ENCODE results near the gene PDSS2.

DNA sequence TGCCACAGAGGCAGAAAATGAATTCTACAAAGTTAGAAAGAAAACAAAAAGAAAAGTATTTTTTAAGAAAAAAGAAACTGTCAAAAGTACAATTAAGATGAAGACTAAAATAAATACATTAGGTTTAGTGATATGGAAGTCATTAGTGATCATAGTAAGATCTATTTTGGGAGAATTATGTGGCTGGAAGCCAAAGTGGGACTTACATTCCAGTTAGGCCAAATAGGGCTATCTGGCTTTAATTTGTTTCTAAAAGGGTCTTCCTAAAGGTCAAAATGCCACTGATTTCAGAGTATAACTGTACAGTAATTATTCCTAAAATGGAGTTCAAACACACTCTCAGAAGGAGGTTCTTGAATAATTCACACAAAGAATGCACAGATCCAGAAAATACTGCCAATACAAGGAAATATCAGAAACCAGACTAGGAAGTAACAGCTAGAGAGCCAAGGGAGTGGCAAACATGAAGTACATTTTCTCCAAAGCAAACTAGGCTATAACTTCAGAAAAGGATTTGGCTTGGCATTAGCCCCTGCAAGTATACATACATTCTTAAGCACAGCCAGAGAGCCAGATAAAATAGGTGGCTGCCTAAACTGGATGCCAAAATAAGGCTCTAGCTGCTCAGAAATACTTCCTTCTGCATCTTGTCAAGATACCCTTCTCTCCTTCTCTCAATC lies 45.3 kb downstream of the PDSS2 start:
- TF ChIP-seq POLR2A (IDR thresholded peaks at IDR 0.05) (no peak), POLR2AphosphoS5 (IDR thresholded peaks at IDR 0.05; ENCODE audit: insufficient read depth in 1 of 2, low read depth in 1 of 2) (no peak)
- TF ChIP-seq, protein P1, sequence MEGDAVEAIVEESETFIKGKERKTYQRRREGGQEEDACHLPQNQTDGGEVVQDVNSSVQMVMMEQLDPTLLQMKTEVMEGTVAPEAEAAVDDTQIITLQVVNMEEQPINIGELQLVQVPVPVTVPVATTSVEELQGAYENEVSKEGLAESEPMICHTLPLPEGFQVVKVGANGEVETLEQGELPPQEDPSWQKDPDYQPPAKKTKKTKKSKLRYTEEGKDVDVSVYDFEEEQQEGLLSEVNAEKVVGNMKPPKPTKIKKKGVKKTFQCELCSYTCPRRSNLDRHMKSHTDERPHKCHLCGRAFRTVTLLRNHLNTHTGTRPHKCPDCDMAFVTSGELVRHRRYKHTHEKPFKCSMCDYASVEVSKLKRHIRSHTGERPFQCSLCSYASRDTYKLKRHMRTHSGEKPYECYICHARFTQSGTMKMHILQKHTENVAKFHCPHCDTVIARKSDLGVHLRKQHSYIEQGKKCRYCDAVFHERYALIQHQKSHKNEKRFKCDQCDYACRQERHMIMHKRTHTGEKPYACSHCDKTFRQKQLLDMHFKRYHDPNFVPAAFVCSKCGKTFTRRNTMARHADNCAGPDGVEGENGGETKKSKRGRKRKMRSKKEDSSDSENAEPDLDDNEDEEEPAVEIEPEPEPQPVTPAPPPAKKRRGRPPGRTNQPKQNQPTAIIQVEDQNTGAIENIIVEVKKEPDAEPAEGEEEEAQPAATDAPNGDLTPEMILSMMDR (IDR thresholded peaks at IDR 0.05), result no peak
